HG02610 (cell line): ENCODE measurements around the gene PGA5.

Source experiments
- ATAC-seq: cut with Tn5 transposase; IDR thresholded peaks from one replicate; pipeline ENCODE4 v1.9.1; 2021; ENCODE audit warnings: mild to moderate bottlenecking, moderate library complexity; ENCODE audit not compliant: unreplicated experiment

PGA5 gene

GRCh38 chr11:61266602-61267001 is 25.6 kb downstream of the PGA5 start:
- ATAC-seq = no peak

- no peak for ATAC-seq
Observed at GRCh38 chr11:61267437-61267841, 26.5 kb downstream of the PGA5 start.

- no peak for ATAC-seq
Observed at GRCh38 chr11:61268588-61269250, 27.7 kb downstream of the PGA5 start.

- ATAC-seq = no peak
Observed at GRCh38 chr11:61270354-61271076, 29.5 kb downstream of the PGA5 start.

- no peak for ATAC-seq
Observed at GRCh38 chr11:61272731-61273130, 31.8 kb downstream of the PGA5 start.

GRCh38 chr11:61273178-61274078 is 32.5 kb downstream of the PGA5 start:
- ATAC-seq = no peak

- no peak for ATAC-seq
Observed at GRCh38 chr11:61274084-61274483, 33.1 kb downstream of the PGA5 start.

- ATAC-seq = no peak
Observed at GRCh38 chr11:61275191-61275590, 34.2 kb downstream of the PGA5 start.

GRCh38 chr11:61277186-61278000 is 36.4 kb downstream of the PGA5 start:
- no peak for ATAC-seq

- ATAC-seq = no peak
Observed at GRCh38 chr11:61278001-61278470, 37.1 kb downstream of the PGA5 start.

GRCh38 chr11:61279934-61280659 is 39.1 kb downstream of the PGA5 start:
- ATAC-seq = no peak

- ATAC-seq = no peak
Observed at GRCh38 chr11:61280883-61281580, 40.1 kb downstream of the PGA5 start.

GRCh38 chr11:61281581-61282250 is 40.7 kb downstream of the PGA5 start:
- ATAC-seq = no peak

GRCh38 chr11:61283613-61284012 is 42.6 kb downstream of the PGA5 start:
- ATAC-seq = no peak

- ATAC-seq = no peak
Observed at GRCh38 chr11:61287338-61287977, 46.5 kb downstream of the PGA5 start.

GRCh38 chr11:61290905-61291690 is 50.1 kb downstream of the PGA5 start:
- ATAC-seq = no peak

GRCh38 chr11:61292356-61292755 is 51.4 kb downstream of the PGA5 start:
- ATAC-seq = no peak
